Stimulated activated CD4-positive, alpha-beta T cell treated with anti-CD3 and anti-CD28 coated beads, Interleukin-1b, Interleukin-23, amount 100 ng/mL, for 24 hours (primary cell): ENCODE data around the gene POGK.

Experiments used
- DNase-seq, 4 experiments: peaks; one replicate each; pipeline ENCODE4 v3.0.0-alpha.2; 2020; ENCODE audit warnings: low read depth in 4 of 4, low spot score in 1 of 4

POGK gene

DNA sequence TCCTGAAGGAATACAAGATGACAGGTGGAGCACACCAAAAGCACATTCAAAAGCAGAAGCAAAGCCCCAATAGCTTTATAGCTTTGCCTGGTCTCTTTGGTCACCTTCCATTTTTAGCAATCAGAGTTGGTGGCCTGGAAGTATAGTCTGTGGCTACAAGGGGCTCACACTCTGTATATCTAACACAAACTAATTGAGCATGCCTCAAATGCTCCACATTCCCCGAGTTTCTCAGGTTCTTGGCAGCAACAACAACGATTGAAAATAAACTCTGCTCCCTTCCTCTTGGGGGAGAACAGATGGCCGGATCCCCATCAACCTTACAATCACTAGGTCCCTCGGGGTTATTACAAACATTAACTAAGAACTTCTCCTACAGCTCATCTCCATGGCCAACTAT lies 61.7 kb downstream of the POGK start:
- no peak for DNase-seq

GRCh38 chr1:166902279-166902678 lies 63.0 kb downstream of the POGK start:
- no peak for DNase-seq

DNA sequence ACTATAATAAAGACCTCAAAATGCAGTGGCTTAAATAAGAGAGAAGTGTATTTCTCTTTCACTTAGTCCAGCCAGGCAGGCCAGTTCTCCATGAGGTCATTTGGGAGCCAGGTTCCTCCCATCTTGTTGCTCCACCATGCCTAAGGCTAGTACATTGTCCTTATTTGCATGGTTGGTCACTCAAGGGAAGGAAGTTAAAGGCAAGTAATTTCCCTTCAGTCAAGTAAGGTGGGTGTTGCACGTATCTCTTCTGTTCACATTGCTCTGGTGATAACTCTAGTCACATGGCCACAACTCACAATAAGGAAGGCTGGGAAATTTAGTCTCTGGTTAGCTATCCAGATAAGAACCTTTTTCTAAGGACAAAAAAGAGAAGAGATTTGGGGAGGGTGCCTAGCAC lies 64.0 kb downstream of the POGK start:
- no peak for DNase-seq

- DNase-seq = no peak
Observed at GRCh38 chr1:166905136-166905535, 65.9 kb downstream of the POGK start.

DNA sequence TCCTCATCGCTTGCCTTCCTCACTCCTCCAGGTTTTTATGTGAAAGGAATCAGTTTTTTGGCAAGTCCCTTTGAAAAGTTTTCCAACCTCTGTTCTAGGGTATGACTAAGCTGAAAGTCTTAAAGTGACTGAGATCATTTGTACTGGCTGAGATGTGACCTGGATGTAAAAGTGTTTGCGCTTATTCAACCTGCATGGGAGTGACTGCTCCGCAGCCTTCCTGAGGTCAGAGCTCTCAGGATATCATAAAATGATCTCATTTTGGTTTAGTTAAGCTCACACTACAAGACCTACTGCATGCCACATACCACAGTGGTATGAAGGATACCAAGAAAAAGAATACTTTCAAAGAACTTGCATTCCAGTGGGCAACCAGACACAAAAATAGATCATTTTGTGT lies 66.6 kb downstream of the POGK start:
- DNase-seq = no peak
